HCT116 (cell line): ENCODE measurements around the gene GSDMA. TPM values are rescaled to one million over a fixed set of nuclear protein-coding genes. Genes with fewer than 3 reads are reported as not detected.

Experiments
- ATAC-seq: fragments of 200-7000 bp; cut with Tn5 transposase; 2 replicates; pipeline ENCODE4 v1.9.1; 2020; ENCODE audit warnings: mild to moderate bottlenecking, moderate library complexity
- BruUV-seq: library from RNA; stranded (reverse); fragments of 400-500 nt; replicated peaks from 2 replicates; lab custom pipeline; 2021; lab: Mats Ljungman, UMichigan
- CTCF ChIA-PET: fragments of 300-600 bp; sonication (Branson Sonifier 250); formaldehyde crosslinking; loops from one replicate; lab custom pipeline; 2021; ENCODE audit warnings: antibody characterized with exemption; lab: Charles Lee
- POLR2A ChIA-PET: fragments of 300-600, 350-600 bp; sonication (Branson Sonifier 250); formaldehyde crosslinking; loops from one replicate; lab custom pipeline; 2021; ENCODE audit warnings: antibody characterized with exemption; lab: Charles Lee
- RAD21 ChIA-PET, 2 experiments: fragments of 300-600 bp; sonication (Branson Sonifier 250); formaldehyde crosslinking; loops; one replicate each; lab custom pipeline; 2023; ENCODE audit warnings: low total read pairs in 2 of 2; ENCODE audit not compliant: uncharacterized antibody in 2 of 2, unreplicated experiment in 2 of 2, low non-redundant PET in 1 of 2; lab: Charles Lee
- DNase-seq: peaks from one replicate; pipeline ENCODE4 v3.0.0-alpha.2; 2010; ENCODE audit warnings: low read depth, low spot score
- H2AFZ ChIP-seq: fragments of 200-600 bp; shearing (Covaris generic), sonication (generic); 2 replicates; pipeline ENCODE4 v1.6.1; 2017; ENCODE audit warnings: low read depth, mixed run types, mixed read lengths, antibody characterized with exemption, low read length; ENCODE audit not compliant: poor library complexity, severe bottlenecking
- H3K27ac ChIP-seq: 2 replicates; pipeline ENCODE4 v1.5.1; 2012; ENCODE audit warnings: low read depth, low read length
- H3K27me3 ChIP-seq: fragments of 200-600 bp; sonication (generic); 2 replicates; pipeline ENCODE4 v1.6.1; 2016; ENCODE audit warnings: mixed run types, low read length, mixed read lengths; ENCODE audit not compliant: insufficient read depth
- H3K36me3 ChIP-seq, 2 experiments: fragments of 200-500 bp in 1 of 2; fragments of 200-600 bp in 1 of 2; sonication (Bioruptor generic) in 1 of 2; sonication (generic) in 1 of 2; 2 replicates each; pipeline versions ENCODE4 v1.5.1 to v1.6.1; 2014 to 2016; ENCODE audit warnings: low read length in 2 of 2, inconsistent platforms in 1 of 2, mixed read lengths in 1 of 2, mixed run types in 1 of 2; ENCODE audit not compliant: insufficient read depth in 2 of 2, control insufficient read depth in 1 of 2
- H3K4me1 ChIP-seq, 2 experiments: fragments of 200-600 bp in 1 of 2; sonication (generic) in 1 of 2; 2 replicates each; pipeline versions ENCODE4 v1.5.1 to v1.6.1; 2012 to 2017; ENCODE audit warnings: low read length in 2 of 2, inconsistent platforms in 1 of 2, mild to moderate bottlenecking in 1 of 2, mixed read lengths in 1 of 2, mixed run types in 1 of 2, moderate library complexity in 1 of 2; ENCODE audit not compliant: insufficient read depth in 2 of 2, control insufficient read depth in 1 of 2
- H3K4me2 ChIP-seq: fragments of 200-600 bp; sonication (generic); 2 replicates; pipeline ENCODE4 v1.6.1; 2017; ENCODE audit warnings: mixed run types, low read length, mixed read lengths
- H3K4me3 ChIP-seq, 2 experiments: fragments of 200-600 bp in 1 of 2; sonication (generic) in 1 of 2; replicated peaks in 1 of 2; 2 replicates each; pipeline ENCODE4 v1.5.1; 2011 to 2016; ENCODE audit warnings: low read length in 2 of 2, control low read depth in 1 of 2, low read depth in 1 of 2, mild to moderate bottlenecking in 1 of 2, mixed read lengths in 1 of 2, mixed run types in 1 of 2
- H3K79me2 ChIP-seq: fragments of 200-600 bp; sonication (generic); 2 replicates; pipeline ENCODE4 v1.6.1; 2017; ENCODE audit warnings: mild to moderate bottlenecking, mixed run types, low read length, moderate library complexity, mixed read lengths; ENCODE audit not compliant: insufficient read depth
- H3K9ac ChIP-seq: fragments of 200-600 bp; sonication (generic); 2 replicates; pipeline ENCODE4 v1.6.1; 2016; ENCODE audit warnings: low read length, mixed read lengths
- H3K9me2 ChIP-seq: fragments of 200-600 bp; sonication (generic), shearing (Covaris generic); 2 replicates; pipeline ENCODE4 v1.6.1; 2017; ENCODE audit warnings: mixed run types, mild to moderate bottlenecking, moderate library complexity; ENCODE audit not compliant: insufficient read depth
- H3K9me3 ChIP-seq, 2 experiments: fragments of 200-500 bp in 1 of 2; fragments of 200-600 bp in 1 of 2; sonication (Bioruptor generic) in 1 of 2; sonication (generic) in 1 of 2; 2 replicates each; pipeline ENCODE4 v1.6.1; 2014 to 2017; ENCODE audit warnings: low read length in 2 of 2, mixed read lengths in 2 of 2, inconsistent platforms in 1 of 2, low read depth in 1 of 2, mild to moderate bottlenecking in 1 of 2, mixed run types in 1 of 2, moderate library complexity in 1 of 2; ENCODE audit not compliant: control insufficient read depth in 1 of 2, insufficient read depth in 1 of 2
- H4K20me1 ChIP-seq: fragments of 200-600 bp; sonication (generic), shearing (Covaris generic); 2 replicates; pipeline ENCODE4 v1.6.1; 2017; ENCODE audit warnings: mixed run types, mild to moderate bottlenecking, moderate library complexity; ENCODE audit not compliant: insufficient read depth
- CEBPB ChIP-seq: IDR thresholded peaks from 2 replicates; pipeline ENCODE4 v1.6.1; 2012; ENCODE audit warnings: low read depth
- EGR1 ChIP-seq: IDR thresholded peaks from 2 replicates; pipeline ENCODE4 v1.6.1; 2012; ENCODE audit warnings: low read depth
- EZH2phosphoT487 ChIP-seq: fragments of 200-600 bp; IDR thresholded peaks from 2 replicates; pipeline ENCODE4 v1.6.1; 2018; ENCODE audit warnings: antibody characterized with exemption, borderline replicate concordance
- FOSL1 ChIP-seq: IDR thresholded peaks from 2 replicates; pipeline ENCODE4 v1.6.1; 2012; ENCODE audit warnings: low read depth
- POLR2AphosphoS5 ChIP-seq: IDR thresholded peaks from 2 replicates; pipeline ENCODE4 v1.6.1; 2011; ENCODE audit warnings: mild to moderate bottlenecking, low read depth, low read length, moderate library complexity
- SIN3A ChIP-seq: IDR thresholded peaks from 2 replicates; pipeline ENCODE4 v1.6.1; 2012; ENCODE audit warnings: low read depth
- SRF ChIP-seq: IDR thresholded peaks from 2 replicates; pipeline ENCODE4 v1.6.1; 2012; ENCODE audit warnings: low read depth
- intact Hi-C: fragments of 100-400 bp; cut with micrococcal nuclease; formaldehyde crosslinking; loops from 2 replicates; pipeline ENCODE4 v1.10.0; 2022
- total RNA-seq: library from RNA; stranded (reverse); gene quantifications from one replicate; pipeline ENCODE4 v1.2.1, GENCODE V29; 2021; ENCODE audit not compliant: unreplicated experiment
- TF ChIP-seq, protein P1 (sequence below), 3 experiments: fragments of 200-600 bp in 1 of 3; sonication (generic) in 1 of 3; IDR thresholded peaks in 2 of 3; conservative IDR thresholded peaks in 1 of 3; 2 replicates each; pipeline ENCODE4 v1.5.1; 2012 to 2017; ENCODE audit warnings: low read depth in 2 of 3, low read length in 2 of 3, antibody characterized with exemption in 1 of 3, borderline replicate concordance in 1 of 3, control low read depth in 1 of 3, mild to moderate bottlenecking in 1 of 3, mixed read lengths in 1 of 3, mixed run types in 1 of 3, moderate library complexity in 1 of 3; ENCODE audit not compliant: insufficient read depth in 1 of 3
- TF ChIP-seq, protein P2 (sequence below): IDR thresholded peaks from 2 replicates; pipeline ENCODE4 v1.6.1; 2012

GSDMA gene
- total RNA-seq, 1 experiment from 2014 or later: not detected

DNA sequence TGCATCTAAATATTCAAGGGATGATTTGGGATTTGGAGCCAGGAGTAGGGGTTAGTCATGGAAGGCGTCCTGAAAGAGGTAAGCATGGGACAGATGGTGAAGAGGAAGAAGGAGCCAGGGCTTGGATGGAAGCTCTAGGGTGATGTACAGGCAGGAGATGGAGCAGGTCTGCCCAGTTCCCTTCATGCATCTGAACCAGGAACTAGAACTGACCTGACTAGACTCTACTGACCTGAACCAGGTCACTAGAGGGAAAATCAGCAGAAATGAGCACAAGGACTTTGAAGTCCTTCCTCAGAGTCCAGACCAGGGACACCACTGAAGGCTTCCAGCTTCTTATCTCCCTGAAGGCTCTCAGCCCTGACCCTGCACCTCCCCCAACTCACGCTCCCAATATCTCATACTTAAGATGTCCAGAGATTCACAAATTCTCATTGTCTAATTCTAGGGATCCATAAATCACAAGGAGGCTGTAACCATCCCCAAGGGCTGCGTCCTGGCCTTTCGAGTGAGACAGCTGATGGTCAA, 8.3 kb downstream of the GSDMA start:
- Histone ChIP-seq H3K79me2 (no peaks in the 10 kb centered on the region), H3K9ac (no peak overlapping the region), H4K20me1 (no peaks in the 10 kb centered on the region), H3K9me2 (no peaks in the 10 kb centered on the region), H3K27me3 (peaks cover 9% of the 10 kb centered on the region; the same call in 1 of the 2 replicates), H3K4me2 (no peak overlapping the region), H2AFZ (no peak overlapping the region), H3K36me3 (no peaks in the 10 kb centered on the region), H3K4me1 (no peaks in the 10 kb centered on the region), H3K9me3 (no peaks in the 10 kb centered on the region), H3K4me3 (no peak overlapping the region), H3K27ac (no peak overlapping the region)
- intact Hi-C loops: no loop called here
- DNase-seq: no peak
- no peak for ATAC-seq
- BruUV-seq: no TSS peak
- RAD21 ChIA-PET: no interaction called here
- TF ChIP-seq EZH2phosphoT487: no peak
- TF ChIP-seq, protein P1, sequence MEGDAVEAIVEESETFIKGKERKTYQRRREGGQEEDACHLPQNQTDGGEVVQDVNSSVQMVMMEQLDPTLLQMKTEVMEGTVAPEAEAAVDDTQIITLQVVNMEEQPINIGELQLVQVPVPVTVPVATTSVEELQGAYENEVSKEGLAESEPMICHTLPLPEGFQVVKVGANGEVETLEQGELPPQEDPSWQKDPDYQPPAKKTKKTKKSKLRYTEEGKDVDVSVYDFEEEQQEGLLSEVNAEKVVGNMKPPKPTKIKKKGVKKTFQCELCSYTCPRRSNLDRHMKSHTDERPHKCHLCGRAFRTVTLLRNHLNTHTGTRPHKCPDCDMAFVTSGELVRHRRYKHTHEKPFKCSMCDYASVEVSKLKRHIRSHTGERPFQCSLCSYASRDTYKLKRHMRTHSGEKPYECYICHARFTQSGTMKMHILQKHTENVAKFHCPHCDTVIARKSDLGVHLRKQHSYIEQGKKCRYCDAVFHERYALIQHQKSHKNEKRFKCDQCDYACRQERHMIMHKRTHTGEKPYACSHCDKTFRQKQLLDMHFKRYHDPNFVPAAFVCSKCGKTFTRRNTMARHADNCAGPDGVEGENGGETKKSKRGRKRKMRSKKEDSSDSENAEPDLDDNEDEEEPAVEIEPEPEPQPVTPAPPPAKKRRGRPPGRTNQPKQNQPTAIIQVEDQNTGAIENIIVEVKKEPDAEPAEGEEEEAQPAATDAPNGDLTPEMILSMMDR (IDR thresholded peaks at IDR 0.05 in 2 of 3, conservative IDR thresholded peaks at IDR 0.05 in 1 of 3; ENCODE audit: borderline replicate concordance in 1 of 3, insufficient read depth in 1 of 3, low read depth in 2 of 3, low read length in 2 of 3): no peak
- TF ChIP-seq EGR1: no peak
- no peak for TF ChIP-seq SRF
- no peak for TF ChIP-seq POLR2AphosphoS5
- TF ChIP-seq CEBPB: no peak
- no peak for TF ChIP-seq SIN3A
- TF ChIP-seq, protein P2, sequence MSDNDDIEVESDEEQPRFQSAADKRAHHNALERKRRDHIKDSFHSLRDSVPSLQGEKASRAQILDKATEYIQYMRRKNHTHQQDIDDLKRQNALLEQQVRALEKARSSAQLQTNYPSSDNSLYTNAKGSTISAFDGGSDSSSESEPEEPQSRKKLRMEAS: no peak
- no peak for TF ChIP-seq FOSL1
- POLR2A ChIA-PET: no interaction called here
- CTCF ChIA-PET: no interaction called here
